Measurements from ENCODE around the gene NFIL3.

DNA sequence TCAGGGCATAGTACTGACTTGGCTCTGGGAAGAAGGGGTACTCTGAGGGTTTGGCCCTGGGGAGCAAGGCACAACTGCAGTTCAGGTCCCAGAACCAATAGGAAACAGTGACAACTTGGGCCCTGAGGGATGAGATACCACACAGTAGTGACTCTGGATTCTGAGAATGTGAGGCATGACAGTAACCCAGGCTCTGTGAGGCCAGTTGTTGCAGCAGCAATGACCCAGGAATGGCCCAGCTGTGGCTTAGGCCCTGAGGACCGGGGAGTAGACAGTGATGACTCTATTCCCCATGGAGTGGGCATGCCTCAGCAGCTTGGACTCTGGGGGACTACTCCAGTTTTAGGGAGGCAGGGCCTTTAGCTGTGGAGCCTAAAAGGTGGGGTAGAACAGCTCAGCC lies 21.5 kb upstream of the NFIL3 start:
- TF ChIP-seq, protein P1, sequence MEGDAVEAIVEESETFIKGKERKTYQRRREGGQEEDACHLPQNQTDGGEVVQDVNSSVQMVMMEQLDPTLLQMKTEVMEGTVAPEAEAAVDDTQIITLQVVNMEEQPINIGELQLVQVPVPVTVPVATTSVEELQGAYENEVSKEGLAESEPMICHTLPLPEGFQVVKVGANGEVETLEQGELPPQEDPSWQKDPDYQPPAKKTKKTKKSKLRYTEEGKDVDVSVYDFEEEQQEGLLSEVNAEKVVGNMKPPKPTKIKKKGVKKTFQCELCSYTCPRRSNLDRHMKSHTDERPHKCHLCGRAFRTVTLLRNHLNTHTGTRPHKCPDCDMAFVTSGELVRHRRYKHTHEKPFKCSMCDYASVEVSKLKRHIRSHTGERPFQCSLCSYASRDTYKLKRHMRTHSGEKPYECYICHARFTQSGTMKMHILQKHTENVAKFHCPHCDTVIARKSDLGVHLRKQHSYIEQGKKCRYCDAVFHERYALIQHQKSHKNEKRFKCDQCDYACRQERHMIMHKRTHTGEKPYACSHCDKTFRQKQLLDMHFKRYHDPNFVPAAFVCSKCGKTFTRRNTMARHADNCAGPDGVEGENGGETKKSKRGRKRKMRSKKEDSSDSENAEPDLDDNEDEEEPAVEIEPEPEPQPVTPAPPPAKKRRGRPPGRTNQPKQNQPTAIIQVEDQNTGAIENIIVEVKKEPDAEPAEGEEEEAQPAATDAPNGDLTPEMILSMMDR (conservative IDR thresholded peaks at IDR 0.05) = no peak
- no peak for TF ChIP-seq EZH2 (IDR thresholded peaks at IDR 0.05; ENCODE audit: low read depth)

Measured in PC-9 (cell line).